Neural cell (in vitro differentiated cells): ENCODE measurements around the gene GHITM. TPM values are rescaled to one million over a fixed set of nuclear protein-coding genes. Genes with fewer than 3 reads are reported as not detected.

ENCODE experiments used
- H2AFZ ChIP-seq: fragments of 200-600, 300-800 bp; sonication (generic), shearing (Covaris generic); 2 replicates; pipeline ENCODE4 v1.6.0; 2014; ENCODE audit warnings: low read depth, mild to moderate bottlenecking, antibody characterized with exemption, low read length, moderate library complexity
- H3F3A ChIP-seq: fragments of 200-600 bp; shearing (Covaris generic); 2 replicates; pipeline ENCODE4 v1.6.1; 2016; ENCODE audit warnings: mild to moderate bottlenecking, moderate library complexity, mixed read lengths, antibody characterized with exemption, low read length; ENCODE audit not compliant: insufficient read depth, poor library complexity, severe bottlenecking
- H3K27ac ChIP-seq: fragments of 200-600, 300-800 bp; sonication (generic), shearing (Covaris generic); 2 replicates; pipeline ENCODE4 v1.5.1; 2014; ENCODE audit warnings: mild to moderate bottlenecking, low read length, moderate library complexity
- H3K27me3 ChIP-seq: fragments of 300-800, 200-600 bp; sonication (generic), shearing (Covaris generic); 2 replicates; pipeline ENCODE4 v1.6.0; 2014; ENCODE audit warnings: mild to moderate bottlenecking, low read depth, low read length, moderate library complexity; ENCODE audit not compliant: insufficient read depth
- H3K36me3 ChIP-seq: fragments of 300-800, 200-600 bp; sonication (generic), shearing (Covaris generic); 2 replicates; pipeline ENCODE4 v1.5.1; 2014; ENCODE audit warnings: mild to moderate bottlenecking, antibody characterized with exemption, low read length, moderate library complexity; ENCODE audit not compliant: insufficient read depth
- H3K4me2 ChIP-seq: fragments of 300-800, 200-600 bp; sonication (generic), shearing (Covaris generic); 2 replicates; pipeline ENCODE4 v1.6.0; 2014; ENCODE audit warnings: mild to moderate bottlenecking, low read length
- H3K4me3 ChIP-seq: fragments of 300-800, 200-600 bp; sonication (generic), shearing (Covaris generic); 2 replicates; pipeline ENCODE4 v1.5.1; 2014; ENCODE audit warnings: mild to moderate bottlenecking, low read length, moderate library complexity
- H3K79me2 ChIP-seq: fragments of 200-600 bp; shearing (Covaris generic); replicated peaks from 2 replicates; pipeline ENCODE4 v1.6.0; 2014; ENCODE audit warnings: mild to moderate bottlenecking, low read length, moderate library complexity; ENCODE audit not compliant: insufficient read depth
- H3K9ac ChIP-seq: fragments of 300-800, 200-600 bp; sonication (generic), shearing (Covaris generic); 2 replicates; pipeline ENCODE4 v1.6.1; 2016; ENCODE audit warnings: mild to moderate bottlenecking, low read length, mixed read lengths
- H3K9me2 ChIP-seq: fragments of 200-600 bp; shearing (Covaris generic); 2 replicates; pipeline ENCODE4 v1.6.1; 2016; ENCODE audit warnings: mild to moderate bottlenecking, low read length, mixed read lengths; ENCODE audit not compliant: insufficient read depth
- H3K9me3 ChIP-seq: fragments of 200-600, 300-800 bp; sonication (generic), shearing (Covaris generic); 2 replicates; pipeline ENCODE4 v1.6.1; 2016; ENCODE audit warnings: mild to moderate bottlenecking, mixed run types, low read length, moderate library complexity, mixed read lengths
- H4K20me1 ChIP-seq: fragments of 200-600 bp; shearing (Covaris generic); 2 replicates; pipeline ENCODE4 v1.6.1; 2016; ENCODE audit warnings: mild to moderate bottlenecking, mixed run types; ENCODE audit not compliant: insufficient read depth
- EP300 ChIP-seq: fragments of 450-650 bp; conservative IDR thresholded peaks from 2 replicates; pipeline ENCODE4 v1.6.1; 2014; ENCODE audit warnings: antibody characterized with exemption, mild to moderate bottlenecking, moderate library complexity; ENCODE audit not compliant: poor library complexity, severe bottlenecking
- EZH2 ChIP-seq: fragments of 200-600, 300-800 bp; shearing (Covaris generic), sonication (generic); IDR thresholded peaks from 2 replicates; pipeline ENCODE4 v1.6.1; 2014; ENCODE audit warnings: antibody characterized with exemption, low read length, borderline replicate concordance, mild to moderate bottlenecking; ENCODE audit not compliant: insufficient read depth, poor library complexity, severe bottlenecking
- MXI1 ChIP-seq: fragments of 450-650 bp; conservative IDR thresholded peaks from 2 replicates; pipeline ENCODE4 v1.6.1; 2014; ENCODE audit warnings: antibody characterized with exemption, mild to moderate bottlenecking; ENCODE audit not compliant: poor library complexity, severe bottlenecking
- POLR2AphosphoS5 ChIP-seq: IDR thresholded peaks from 2 replicates; pipeline ENCODE4 v1.6.1; 2012
- RAD21 ChIP-seq: fragments of 450-650 bp; conservative IDR thresholded peaks from 2 replicates; pipeline ENCODE4 v1.6.1; 2014; ENCODE audit warnings: antibody characterized with exemption, mild to moderate bottlenecking, moderate library complexity
- REST ChIP-seq: IDR thresholded peaks from 2 replicates; pipeline ENCODE4 v1.6.1; 2012; ENCODE audit warnings: borderline replicate concordance
- SMC3 ChIP-seq: fragments of 450-650 bp; conservative IDR thresholded peaks from 2 replicates; pipeline ENCODE4 v1.6.1; 2014; ENCODE audit warnings: antibody characterized with exemption, mild to moderate bottlenecking, moderate library complexity; ENCODE audit not compliant: poor library complexity
- TAF1 ChIP-seq: IDR thresholded peaks from 2 replicates; pipeline ENCODE4 v1.6.1; 2012; ENCODE audit warnings: low read depth
- polyA plus RNA-seq: library from polyadenylated mRNA; depleted of rRNA; stranded (reverse); fragments of >200 nt; gene quantifications from 2 replicates; pipeline ENCODE4 v1.2.3, GENCODE V29; 2014
- TF ChIP-seq, protein P1 (sequence below): fragments of 450-650 bp; IDR thresholded peaks from 2 replicates; pipeline ENCODE4 v1.5.1; 2014; ENCODE audit warnings: antibody characterized with exemption, mild to moderate bottlenecking, moderate library complexity; ENCODE audit not compliant: poor library complexity, severe bottlenecking

GHITM gene
- polyA plus RNA-seq, 1 donor from 2014 or later = 306 TPM

- no peaks in the 10 kb centered on the region for H3K9me2 ChIP-seq
- H2AFZ ChIP-seq = no peak overlapping the region
- TF ChIP-seq EP300 = no peak
- no peaks in the 10 kb centered on the region for H3K36me3 ChIP-seq
- no peaks in the 10 kb centered on the region for H3F3A ChIP-seq
- H3K9ac ChIP-seq = no peak overlapping the region
- no peaks in the 10 kb centered on the region for H3K79me2 ChIP-seq
- no peaks in the 10 kb centered on the region for H3K27me3 ChIP-seq
- H3K4me3 ChIP-seq = no peak overlapping the region
- H4K20me1 ChIP-seq = no peaks in the 10 kb centered on the region
- no peak overlapping the region for H3K4me2 ChIP-seq
- no peaks in the 10 kb centered on the region for H3K9me3 ChIP-seq
- no peak overlapping the region for H3K27ac ChIP-seq
Measured at GRCh38 chr10:84201244-84201606, 61.9 kb downstream of the GHITM start.

- Histone ChIP-seq H3K9me2 (no peaks in the 10 kb centered on the region), H3K9ac (no peak overlapping the region), H3K4me2 (no peak overlapping the region), H3F3A (no peaks in the 10 kb centered on the region), H3K36me3 (no peaks in the 10 kb centered on the region), H2AFZ (no peak overlapping the region), H3K9me3 (no peaks in the 10 kb centered on the region), H3K27ac (no peak overlapping the region), H3K27me3 (no peaks in the 10 kb centered on the region), H3K4me3 (no peak overlapping the region), H3K79me2 (no peaks in the 10 kb centered on the region), H4K20me1 (no peaks in the 10 kb centered on the region)
- no peak for TF ChIP-seq POLR2AphosphoS5
- TF ChIP-seq MXI1 = no peak
- no peak for TF ChIP-seq EP300
- TF ChIP-seq, protein P1, sequence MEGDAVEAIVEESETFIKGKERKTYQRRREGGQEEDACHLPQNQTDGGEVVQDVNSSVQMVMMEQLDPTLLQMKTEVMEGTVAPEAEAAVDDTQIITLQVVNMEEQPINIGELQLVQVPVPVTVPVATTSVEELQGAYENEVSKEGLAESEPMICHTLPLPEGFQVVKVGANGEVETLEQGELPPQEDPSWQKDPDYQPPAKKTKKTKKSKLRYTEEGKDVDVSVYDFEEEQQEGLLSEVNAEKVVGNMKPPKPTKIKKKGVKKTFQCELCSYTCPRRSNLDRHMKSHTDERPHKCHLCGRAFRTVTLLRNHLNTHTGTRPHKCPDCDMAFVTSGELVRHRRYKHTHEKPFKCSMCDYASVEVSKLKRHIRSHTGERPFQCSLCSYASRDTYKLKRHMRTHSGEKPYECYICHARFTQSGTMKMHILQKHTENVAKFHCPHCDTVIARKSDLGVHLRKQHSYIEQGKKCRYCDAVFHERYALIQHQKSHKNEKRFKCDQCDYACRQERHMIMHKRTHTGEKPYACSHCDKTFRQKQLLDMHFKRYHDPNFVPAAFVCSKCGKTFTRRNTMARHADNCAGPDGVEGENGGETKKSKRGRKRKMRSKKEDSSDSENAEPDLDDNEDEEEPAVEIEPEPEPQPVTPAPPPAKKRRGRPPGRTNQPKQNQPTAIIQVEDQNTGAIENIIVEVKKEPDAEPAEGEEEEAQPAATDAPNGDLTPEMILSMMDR = no peak
- no peak for TF ChIP-seq SMC3
Measured at GRCh38 chr10:84201682-84202081, 62.4 kb downstream of the GHITM start.

DNA sequence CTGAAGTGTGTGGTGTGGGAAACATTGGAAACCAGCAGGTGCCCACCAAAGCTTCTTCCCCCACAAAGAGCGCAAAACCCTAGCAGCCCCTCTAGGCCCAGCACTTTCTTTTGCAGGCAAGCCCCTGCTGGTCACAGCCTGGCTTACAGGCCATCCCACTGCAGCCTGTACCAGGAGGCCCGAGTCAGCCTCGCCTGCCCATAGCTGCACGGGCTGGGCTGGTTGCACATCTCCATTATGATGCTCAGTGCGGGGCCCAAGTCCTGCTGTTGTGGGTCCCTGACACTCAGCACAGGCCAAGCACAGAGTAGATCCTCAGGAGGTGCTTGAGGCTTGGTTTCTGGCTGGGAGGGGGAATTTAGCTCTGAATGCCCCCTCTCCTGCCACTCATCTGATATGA is 63.0 kb downstream of the GHITM start:
- H4K20me1 ChIP-seq = no peaks in the 10 kb centered on the region
- no peaks in the 10 kb centered on the region for H3F3A ChIP-seq
- H3K9ac ChIP-seq = no peak overlapping the region
- H2AFZ ChIP-seq = no peak overlapping the region
- no peaks in the 10 kb centered on the region for H3K9me2 ChIP-seq
- no peaks in the 10 kb centered on the region for H3K36me3 ChIP-seq
- no peaks in the 10 kb centered on the region for H3K9me3 ChIP-seq
- H3K79me2 ChIP-seq = no peaks in the 10 kb centered on the region
- H3K27ac ChIP-seq = no peak overlapping the region
- no peaks in the 10 kb centered on the region for H3K27me3 ChIP-seq
- no peak overlapping the region for H3K4me3 ChIP-seq
- no peak for TF ChIP-seq EP300
- no peak for TF ChIP-seq SMC3
- no peak for TF ChIP-seq POLR2AphosphoS5
- no peak for TF ChIP-seq RAD21
- TF ChIP-seq TAF1 = no peak
- TF ChIP-seq REST = no peak
- TF ChIP-seq EZH2 = no peak
- TF ChIP-seq, protein P1 = no peak
- no peak for TF ChIP-seq MXI1
- no peak overlapping the region for H3K4me2 ChIP-seq
